Epithelial cell of esophagus (primary cell): ENCODE data around the gene KSR1.

Experiments used
- DNase-seq: peaks from one replicate; pipeline ENCODE4 v3.0.0; 2010; ENCODE audit warnings: low read depth
- H3K4me3 ChIP-seq: 2 replicates; pipeline ENCODE4 v1.5.1; 2011; ENCODE audit warnings: mild to moderate bottlenecking, low read length, control low read depth
- CTCF ChIP-seq: IDR thresholded peaks from 2 replicates; pipeline ENCODE4 v1.5.1; 2011; ENCODE audit warnings: low read depth, mild to moderate bottlenecking, low read length, control low read depth, inconsistent platforms; ENCODE audit not compliant: insufficient read depth; ENCODE audit errors: missing control alignments

The KSR1 gene

DNA sequence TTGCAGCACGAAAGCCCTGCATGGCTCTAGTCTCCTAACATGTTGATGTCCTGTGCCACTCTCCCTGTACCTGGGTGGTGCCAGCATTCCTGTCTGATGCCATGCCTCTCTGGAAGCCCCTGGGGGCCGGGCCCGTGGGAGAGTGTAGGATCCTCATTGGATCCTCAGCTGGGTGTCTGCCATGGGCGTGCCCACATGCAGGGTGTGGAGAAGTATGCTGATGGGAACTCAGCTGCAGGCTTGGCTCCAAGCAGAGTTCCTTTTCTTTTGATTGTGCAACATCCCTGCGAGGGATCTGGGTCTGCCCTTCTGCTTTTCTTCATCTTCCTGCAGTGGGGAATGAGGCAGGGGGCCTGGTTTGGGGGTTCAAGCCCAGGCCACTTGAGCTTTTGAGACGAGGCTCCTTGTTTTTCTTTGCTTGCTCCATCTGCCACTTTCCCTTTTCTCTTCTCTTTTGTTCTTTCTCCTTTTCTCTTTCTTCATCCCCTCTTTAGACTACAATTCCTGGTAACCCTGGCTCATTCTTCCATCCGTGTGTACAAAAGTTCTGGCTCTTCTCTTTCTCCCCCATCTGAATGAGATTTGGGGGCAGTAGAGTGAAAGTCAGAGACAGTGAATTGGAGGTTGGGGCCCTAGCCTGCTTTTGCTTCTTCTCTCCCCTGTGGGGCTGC is 32.9 kb downstream of the KSR1 start:
- H3K4me3 ChIP-seq: no peak overlapping the region
- TF ChIP-seq CTCF: no peak
- DNase-seq: peak; percentile 62

GRCh38 chr17:27490391-27490790 is 34.1 kb downstream of the KSR1 start:
- DNase-seq: no peak
- no peak overlapping the region for H3K4me3 ChIP-seq
- no peak for TF ChIP-seq CTCF

DNA sequence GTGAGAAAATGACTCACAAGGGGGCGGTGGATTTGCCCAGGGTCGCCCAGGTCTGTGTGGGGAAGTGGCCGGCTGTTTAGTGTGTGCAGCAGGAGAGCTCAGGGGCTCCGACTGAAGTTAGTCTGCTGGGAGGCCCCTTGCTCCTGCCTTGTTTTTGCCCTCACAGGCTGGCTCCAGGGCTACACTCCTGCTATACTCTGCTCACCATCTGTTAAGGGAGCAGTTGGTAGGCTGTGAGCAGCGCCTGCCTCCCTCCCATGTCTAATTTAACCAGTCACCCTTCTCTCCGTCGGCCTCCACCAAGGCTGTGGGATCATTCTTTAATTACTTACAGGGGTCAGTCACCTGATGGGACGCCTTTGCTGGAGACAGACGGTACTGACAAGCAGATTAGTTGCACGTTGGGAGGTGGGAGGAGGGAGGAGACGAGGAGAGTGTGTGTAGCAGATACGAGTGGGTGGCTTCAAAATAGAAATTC is 35.5 kb downstream of the KSR1 start:
- no peak for DNase-seq
- TF ChIP-seq CTCF: no peak
- no peak overlapping the region for H3K4me3 ChIP-seq

GRCh38 chr17:27492470-27492869 is 36.2 kb downstream of the KSR1 start:
- H3K4me3 ChIP-seq: no peak overlapping the region
- no peak for DNase-seq
- no peak for TF ChIP-seq CTCF

DNA sequence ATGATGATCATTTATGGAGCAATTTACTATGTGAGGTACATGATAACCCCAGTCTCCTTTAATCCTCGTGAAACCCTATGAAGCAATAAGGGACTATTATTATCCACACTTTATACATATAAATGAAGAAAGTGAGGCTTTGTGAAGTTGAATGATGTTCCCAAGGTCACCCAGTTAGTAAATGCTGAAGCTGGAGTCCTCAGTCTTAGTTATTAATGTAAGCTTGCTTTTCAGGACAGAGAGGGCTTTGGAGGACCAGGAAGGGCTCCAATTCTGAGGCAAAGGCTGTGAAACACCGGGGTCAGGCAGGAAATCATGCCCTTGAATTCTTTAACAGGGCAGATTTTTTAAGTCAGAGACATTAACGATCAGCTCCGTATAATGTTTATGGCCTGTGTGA is 36.8 kb downstream of the KSR1 start:
- TF ChIP-seq CTCF: no peak
- DNase-seq: no peak
- H3K4me3 ChIP-seq: no peak overlapping the region

DNA sequence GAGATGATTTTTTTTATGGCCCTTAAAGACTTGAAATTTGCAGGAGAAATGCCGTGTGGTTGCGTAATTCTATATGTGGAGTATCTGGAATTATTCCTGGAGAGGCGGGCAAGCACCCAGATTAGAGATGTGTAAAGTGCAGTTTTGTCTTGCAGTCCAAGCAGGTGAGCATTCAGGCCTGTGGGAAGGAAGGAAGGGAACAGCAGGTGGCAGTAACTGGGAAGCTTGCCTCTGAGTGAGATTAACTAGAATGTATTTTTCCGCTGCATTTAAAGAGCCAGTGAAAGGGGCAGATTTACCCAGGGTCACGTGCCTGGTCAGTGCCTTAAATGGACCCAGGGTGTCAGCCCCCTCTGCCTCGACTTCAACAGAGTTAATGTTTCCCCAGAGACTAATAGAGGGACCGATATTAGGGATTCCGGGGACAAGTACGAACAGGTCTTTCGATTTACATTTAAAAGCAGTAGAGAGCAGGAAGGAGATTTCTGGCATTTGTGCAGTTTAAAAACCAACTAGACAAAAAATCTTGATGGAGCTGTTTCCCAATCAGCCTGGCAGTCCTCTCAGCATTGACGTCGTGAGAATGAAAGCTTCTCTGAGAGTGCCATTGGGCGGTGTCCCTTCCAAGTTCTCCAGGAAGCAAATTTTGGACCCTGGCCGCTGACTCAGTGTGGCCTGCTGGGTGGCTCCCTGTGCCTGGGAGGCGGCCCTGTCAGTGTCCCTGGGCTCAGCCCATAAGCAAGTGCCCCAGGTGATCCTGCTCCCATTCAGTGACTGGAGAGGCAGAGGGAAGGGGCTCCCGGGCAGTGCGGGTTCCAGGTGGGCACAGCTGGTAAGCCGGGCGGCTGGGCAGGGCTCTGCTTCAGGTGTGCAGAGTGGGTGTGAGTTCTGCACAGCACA is 38.2 kb downstream of the KSR1 start:
- peak overlapping the region; percentile 55 for H3K4me3 ChIP-seq
- peak; percentile 67 for TF ChIP-seq CTCF
- peak; percentile 84 for DNase-seq
